HS-5 (cell line): ENCODE data around the gene STUM.
A peak's percentile ranks its signal among the peaks of the same experiment; 100 is the strongest.

Source experiments
- DNase-seq: peaks from one replicate; pipeline ENCODE4 v3.0.0-alpha.2; 2012; ENCODE audit warnings: low read depth

Gene STUM

GRCh38 chr1:226534098-226534497 lies 14.5 kb upstream of the STUM start:
- DNase-seq = no peak

GRCh38 chr1:226534645-226535044 lies 13.9 kb upstream of the STUM start:
- no peak for DNase-seq

GRCh38 chr1:226535666-226536065 lies 12.9 kb upstream of the STUM start:
- no peak for DNase-seq

- DNase-seq = no peak
Measured at GRCh38 chr1:226541231-226541630, 7.3 kb upstream of the STUM start.

- no peak for DNase-seq
Measured at GRCh38 chr1:226541631-226542622, 6.6 kb upstream of the STUM start.

GRCh38 chr1:226542623-226543103 lies 5.9 kb upstream of the STUM start:
- no peak for DNase-seq

GRCh38 chr1:226545836-226546596 lies 2.5 kb upstream of the STUM start:
- DNase-seq = no peak

GRCh38 chr1:226546926-226547325 lies 1.6 kb upstream of the STUM start:
- DNase-seq = no peak

- peak; percentile 56 for DNase-seq
Measured at GRCh38 chr1:226547754-226548191, 791 bp upstream of the STUM start.

GRCh38 chr1:226549094-226549936 lies 751 bp downstream of the STUM start:
- no peak for DNase-seq

- no peak for DNase-seq
Measured at GRCh38 chr1:226549937-226550671, 1.5 kb downstream of the STUM start.

- DNase-seq = no peak
Measured at GRCh38 chr1:226550672-226551041, 2.1 kb downstream of the STUM start.

GRCh38 chr1:226551299-226551698 lies 2.7 kb downstream of the STUM start:
- DNase-seq = no peak

GRCh38 chr1:226552061-226552460 lies 3.5 kb downstream of the STUM start:
- no peak for DNase-seq

- DNase-seq = no peak
Measured at GRCh38 chr1:226553266-226553923, 4.8 kb downstream of the STUM start.

- no peak for DNase-seq
Measured at GRCh38 chr1:226553924-226554282, 5.3 kb downstream of the STUM start.

- no peak for DNase-seq
Measured at GRCh38 chr1:226555092-226555491, 6.5 kb downstream of the STUM start.

GRCh38 chr1:226557424-226557823 lies 8.9 kb downstream of the STUM start:
- no peak for DNase-seq

GRCh38 chr1:226558036-226558650 lies 9.6 kb downstream of the STUM start:
- no peak for DNase-seq

GRCh38 chr1:226560243-226560642 lies 11.7 kb downstream of the STUM start:
- DNase-seq = no peak
